Liver (tissue), 9 donors: ENCODE results near the gene MRPL52. TPM values are rescaled to one million over a fixed set of nuclear protein-coding genes. Genes with fewer than 3 reads are reported as not detected.

Source experiments
- DNase-seq: peaks from one replicate; pipeline ENCODE4 v3.0.0-alpha.2; 2017; ENCODE audit warnings: low spot score
- H3K27ac ChIP-seq, 2 donors: one replicate each; pipeline ENCODE4 v1.7.0; 2013; ENCODE audit warnings: inconsistent platforms in 2 of 2, low read length in 2 of 2, control low read depth in 1 of 2, low read depth in 1 of 2, mild to moderate bottlenecking in 1 of 2
- H3K27me3 ChIP-seq, 4 donors: one replicate each; pipeline versions ENCODE4 v1.6.1 to v1.7.0; 2013; ENCODE audit warnings: low read length in 3 of 4, inconsistent platforms in 1 of 4, mild to moderate bottlenecking in 1 of 4, moderate library complexity in 1 of 4; ENCODE audit not compliant: control insufficient read depth in 4 of 4, insufficient read depth in 4 of 4
- H3K36me3 ChIP-seq, 4 donors: one replicate each; pipeline versions ENCODE4 v1.6.1 to v1.7.0; 2013; ENCODE audit warnings: low read length in 3 of 4, mild to moderate bottlenecking in 3 of 4, low read depth in 1 of 4, moderate library complexity in 1 of 4; ENCODE audit not compliant: control insufficient read depth in 4 of 4, insufficient read depth in 3 of 4
- H3K4me1 ChIP-seq, 4 donors: one replicate each; pipeline versions ENCODE4 v1.6.1 to v1.7.0; 2013; ENCODE audit warnings: low read length in 3 of 4, mild to moderate bottlenecking in 3 of 4, moderate library complexity in 1 of 4; ENCODE audit not compliant: control insufficient read depth in 4 of 4, insufficient read depth in 4 of 4
- H3K4me3 ChIP-seq, 3 donors: one replicate each; pipeline versions ENCODE4 v1.6.1 to v1.7.0; 2013; ENCODE audit warnings: low read length in 3 of 3, control low read depth in 1 of 3, low read depth in 1 of 3, mild to moderate bottlenecking in 1 of 3
- H3K9ac ChIP-seq, 2 donors: one replicate each; pipeline ENCODE4 v1.7.0; 2013; ENCODE audit warnings: low read length in 2 of 2, mild to moderate bottlenecking in 2 of 2, moderate library complexity in 2 of 2, control low read depth in 1 of 2, low read depth in 1 of 2
- H3K9me3 ChIP-seq, 4 donors: one replicate each; pipeline versions ENCODE4 v1.6.1 to v1.7.0; 2013; ENCODE audit warnings: low read length in 3 of 4; ENCODE audit not compliant: control insufficient read depth in 4 of 4
- EGR1 ChIP-seq, 2 donors: IDR thresholded peaks; 2 replicates each; pipeline ENCODE4 v1.6.1; 2016 to 2018; ENCODE audit warnings: antibody characterized with exemption in 2 of 2, low read depth in 2 of 2
- FOXA1 ChIP-seq: IDR thresholded peaks from 2 replicates; pipeline ENCODE4 v1.6.1; 2016; ENCODE audit warnings: antibody characterized with exemption
- GABPA ChIP-seq, 2 donors: IDR thresholded peaks in 1 of 2; conservative IDR thresholded peaks in 1 of 2; 2 replicates each; pipeline ENCODE4 v1.6.1; 2016; ENCODE audit warnings: antibody characterized with exemption in 2 of 2, mild to moderate bottlenecking in 1 of 2, moderate library complexity in 1 of 2
- HNF4A ChIP-seq, 2 donors: conservative IDR thresholded peaks; 2 replicates each; pipeline ENCODE4 v1.6.1; 2016; ENCODE audit warnings: antibody characterized with exemption in 2 of 2, mild to moderate bottlenecking in 2 of 2
- JUND ChIP-seq, 2 donors: IDR thresholded peaks; 2 replicates each; pipeline ENCODE4 v1.6.1; 2016; ENCODE audit warnings: antibody characterized with exemption in 2 of 2
- RAD21 ChIP-seq, 2 donors: IDR thresholded peaks; 2 replicates each; pipeline ENCODE4 v1.6.1; 2016; ENCODE audit warnings: antibody characterized with exemption in 2 of 2, mild to moderate bottlenecking in 2 of 2
- REST ChIP-seq: IDR thresholded peaks from 2 replicates; pipeline ENCODE4 v1.6.1; 2016; ENCODE audit warnings: antibody characterized with exemption, mild to moderate bottlenecking
- RXRA ChIP-seq, 2 donors: IDR thresholded peaks; 2 replicates each; pipeline ENCODE4 v1.6.1; 2017 to 2018; ENCODE audit warnings: antibody characterized with exemption in 2 of 2, mild to moderate bottlenecking in 1 of 2
- TAF1 ChIP-seq: conservative IDR thresholded peaks from 2 replicates; pipeline ENCODE4 v1.6.1; 2016; ENCODE audit warnings: antibody characterized with exemption, mild to moderate bottlenecking
- YY1 ChIP-seq: IDR thresholded peaks from 2 replicates; pipeline ENCODE4 v1.6.1; 2016; ENCODE audit warnings: antibody characterized with exemption, mild to moderate bottlenecking
- ZBTB33 ChIP-seq: IDR thresholded peaks from 2 replicates; pipeline ENCODE4 v1.6.1; 2016; ENCODE audit warnings: antibody characterized with exemption
- WGBS: extraction: QIAGEN DNeasy Blood & Tissue Kit; methylation state at CpG from one replicate; pipeline ENCODE4 v1.1.7; 2013; 5-methylcytosine and 5-hydroxymethylcytosine counted together
- polyA plus RNA-seq, 2 donors: library from polyadenylated mRNA; stranded (reverse) in 1 of 2; unstranded in 1 of 2; fragments of 200-250 nt in 1 of 2; fragments of >200 nt in 1 of 2; fragmentation: Nextera tagmentation in 1 of 2; extraction: Ambion mirVana in 1 of 2; gene quantifications; one replicate each; pipeline versions ENCODE4 v1.2.1 to v1.2.3, GENCODE V29; 2013 to 2015
- total RNA-seq, 2 donors: library from RNA; depleted of rRNA; stranded (reverse); fragments of >200 nt; gene quantifications; one replicate each; pipeline ENCODE4 v1.2.3, GENCODE V29; 2014
- TF ChIP-seq, protein P1 (sequence below): IDR thresholded peaks from 2 replicates; pipeline ENCODE4 v1.6.1; 2016; ENCODE audit warnings: antibody characterized with exemption
- TF ChIP-seq, protein P2 (sequence below): fragments of 150-350 bp; IDR thresholded peaks from 2 replicates; pipeline ENCODE4 v1.5.1; 2017; ENCODE audit warnings: improper control_type of control experiment, low read depth, low read length; ENCODE audit not compliant: missing input control
- donor health status: healthy.
- donor health status: healthy.
- donor health status: healthy.
- donor health status: healthy.
- donor health status: healthy.

Gene MRPL52
- total and polyA plus RNA-seq, 4 donors: 9.1 to 142 (median 36.6) TPM

DNA sequence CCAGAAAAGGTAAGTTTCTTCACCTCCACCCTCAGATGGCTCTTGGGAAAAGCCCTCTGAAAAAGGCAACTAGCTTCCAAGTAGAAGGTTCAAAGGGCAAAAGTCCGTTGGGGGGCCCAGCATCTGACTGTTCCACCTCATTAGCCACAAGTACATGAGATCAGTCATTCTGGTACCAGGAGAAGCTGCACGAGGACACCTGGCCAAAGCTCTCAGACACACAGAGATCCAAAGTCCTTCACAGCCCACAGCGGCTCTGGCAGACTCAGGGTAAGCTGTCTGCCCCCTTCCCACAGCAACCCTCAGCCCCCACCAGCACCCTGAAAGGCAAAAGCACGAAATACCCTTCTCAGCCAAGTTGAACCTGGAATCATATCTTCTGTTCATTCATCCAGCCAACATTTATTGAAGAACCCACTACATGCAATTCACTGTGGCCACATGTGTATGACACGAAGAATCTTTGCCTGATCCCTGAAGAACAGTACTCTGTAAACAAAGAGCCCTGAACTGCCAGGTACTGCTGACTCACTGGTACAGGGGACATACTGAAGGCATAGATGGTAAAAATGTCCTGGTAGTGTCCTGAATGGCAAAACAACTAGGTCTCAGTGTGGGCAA lies 33.5 kb upstream of the MRPL52 start:
- Histone ChIP-seq H3K4me3 (no peak overlapping the region), H3K36me3 (no peaks in the 10 kb centered on the region), H3K4me1 (peaks cover 0 to 3% (median 1%) of the 10 kb centered on the region in 4 donors), H3K27ac (no peak overlapping the region), H3K27me3 (no peaks in the 10 kb centered on the region), H3K9me3 (no peaks in the 10 kb centered on the region), H3K9ac (no peak overlapping the region)
- TF ChIP-seq RXRA (IDR thresholded peaks at IDR 0.05) (no peak), RAD21 (IDR thresholded peaks at IDR 0.05) (no peak), EGR1 (IDR thresholded peaks at IDR 0.05; ENCODE audit: low read depth in 2 of 2) (no peak), TAF1 (no peak), FOXA1 (no peak), YY1 (no peak), JUND (IDR thresholded peaks at IDR 0.05) (no peak), GABPA (IDR thresholded peaks at IDR 0.05 in 1 of 2, conservative IDR thresholded peaks at IDR 0.05 in 1 of 2) (no peak), ZBTB33 (no peak), REST (no peak)
- TF ChIP-seq, protein P1, sequence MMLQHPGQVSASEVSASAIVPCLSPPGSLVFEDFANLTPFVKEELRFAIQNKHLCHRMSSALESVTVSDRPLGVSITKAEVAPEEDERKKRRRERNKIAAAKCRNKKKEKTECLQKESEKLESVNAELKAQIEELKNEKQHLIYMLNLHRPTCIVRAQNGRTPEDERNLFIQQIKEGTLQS: no peak
- no peak for DNase-seq
- 53% methylated on average over 5 of the region's 5 CpGs for WGBS

DNA sequence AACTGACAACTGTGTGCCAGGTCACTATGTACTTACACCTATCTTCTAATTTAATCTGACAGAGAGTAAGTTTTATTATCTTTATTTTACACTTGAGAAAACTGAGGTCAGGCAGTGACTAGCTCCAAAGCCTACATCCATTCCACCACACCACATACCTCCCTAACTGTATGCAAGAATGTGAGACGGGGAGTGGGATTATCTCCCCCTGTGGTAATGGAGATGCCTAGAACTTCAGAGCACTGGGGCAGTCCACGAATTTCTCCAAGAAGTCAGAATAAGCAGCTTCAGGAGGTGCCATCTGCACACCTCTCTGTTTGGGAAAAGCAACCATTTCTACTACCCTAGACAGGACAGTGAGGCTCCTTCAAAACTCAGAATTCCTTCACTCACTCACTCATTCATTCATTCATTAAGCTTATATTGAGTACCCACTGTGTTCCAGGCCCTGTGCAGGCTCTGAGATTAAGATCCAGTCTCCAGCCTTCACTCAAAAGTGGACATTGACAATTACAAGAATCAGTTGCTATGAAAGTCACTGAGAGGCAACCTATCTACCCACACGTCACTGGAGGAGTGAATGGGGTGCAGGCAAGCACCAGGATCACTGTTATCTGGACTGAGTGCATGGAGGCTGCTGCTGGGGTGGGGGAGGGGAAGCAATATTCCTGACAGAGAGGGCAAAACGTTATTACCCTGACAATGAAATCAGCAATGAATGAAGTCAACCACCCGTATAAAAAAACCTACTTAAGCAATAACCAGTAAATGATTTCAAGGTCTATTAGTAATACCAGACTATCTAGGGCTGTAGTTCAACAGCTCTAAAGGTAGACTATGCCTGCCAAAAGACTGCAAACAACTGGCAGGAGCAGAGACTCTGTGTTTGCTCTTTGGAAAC lies 32.4 kb upstream of the MRPL52 start:
- peak in 1 of 2 donors; percentile 14 for TF ChIP-seq RXRA (IDR thresholded peaks at IDR 0.05)
- TF ChIP-seq, protein P2, sequence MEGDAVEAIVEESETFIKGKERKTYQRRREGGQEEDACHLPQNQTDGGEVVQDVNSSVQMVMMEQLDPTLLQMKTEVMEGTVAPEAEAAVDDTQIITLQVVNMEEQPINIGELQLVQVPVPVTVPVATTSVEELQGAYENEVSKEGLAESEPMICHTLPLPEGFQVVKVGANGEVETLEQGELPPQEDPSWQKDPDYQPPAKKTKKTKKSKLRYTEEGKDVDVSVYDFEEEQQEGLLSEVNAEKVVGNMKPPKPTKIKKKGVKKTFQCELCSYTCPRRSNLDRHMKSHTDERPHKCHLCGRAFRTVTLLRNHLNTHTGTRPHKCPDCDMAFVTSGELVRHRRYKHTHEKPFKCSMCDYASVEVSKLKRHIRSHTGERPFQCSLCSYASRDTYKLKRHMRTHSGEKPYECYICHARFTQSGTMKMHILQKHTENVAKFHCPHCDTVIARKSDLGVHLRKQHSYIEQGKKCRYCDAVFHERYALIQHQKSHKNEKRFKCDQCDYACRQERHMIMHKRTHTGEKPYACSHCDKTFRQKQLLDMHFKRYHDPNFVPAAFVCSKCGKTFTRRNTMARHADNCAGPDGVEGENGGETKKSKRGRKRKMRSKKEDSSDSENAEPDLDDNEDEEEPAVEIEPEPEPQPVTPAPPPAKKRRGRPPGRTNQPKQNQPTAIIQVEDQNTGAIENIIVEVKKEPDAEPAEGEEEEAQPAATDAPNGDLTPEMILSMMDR: no peak
- TF ChIP-seq HNF4A (conservative IDR thresholded peaks at IDR 0.05): peak in 1 of 2 donors; percentile 14
- Histone ChIP-seq H3K27ac (no peak overlapping the region), H3K9ac (no peak overlapping the region), H3K4me1 (peaks cover 0 to 3% (median 1%) of the 10 kb centered on the region in 4 donors), H3K27me3 (no peaks in the 10 kb centered on the region), H3K4me3 (no peak overlapping the region), H3K9me3 (no peaks in the 10 kb centered on the region), H3K36me3 (no peaks in the 10 kb centered on the region)
- no peak for DNase-seq
- WGBS: 42% methylated on average over 5 of the region's 5 CpGs
